Transverse colon (tissue), 4 donors: ENCODE measurements around the gene PINK1.

ENCODE experiments used
- CTCF ChIP-seq, 5 experiments: fragments of 200-600 bp in 3 of 5; fragments of 450-650 bp in 2 of 5; sonication (generic) in 3 of 5; IDR thresholded peaks; 1 replicate in 2 of 5; 2 replicates in 3 of 5; pipeline ENCODE4 v1.5.1; 2016 to 2017; ENCODE audit warnings: antibody characterized with exemption in 5 of 5, inconsistent platforms in 3 of 5, mild to moderate bottlenecking in 2 of 5, moderate library complexity in 1 of 5
- EP300 ChIP-seq: sonication (generic); formaldehyde crosslinking; IDR thresholded peaks from one replicate; pipeline ENCODE4 v1.6.1; 2017; ENCODE audit warnings: antibody characterized with exemption, low read depth
- POLR2A ChIP-seq: fragments of 450-650 bp; IDR thresholded peaks from one replicate; pipeline ENCODE4 v1.6.1; 2016; ENCODE audit warnings: antibody characterized with exemption, mild to moderate bottlenecking, moderate library complexity
- POLR2AphosphoS5 ChIP-seq, 3 donors: sonication (generic); formaldehyde crosslinking; IDR thresholded peaks; one replicate each; pipeline ENCODE4 v1.6.1; 2016; ENCODE audit warnings: antibody characterized with exemption in 3 of 3

GRCh38 chr1:20681999-20682398, 48.7 kb downstream of the PINK1 start:
- TF ChIP-seq CTCF (IDR thresholded peaks at IDR 0.05) (no peak), POLR2AphosphoS5 (IDR thresholded peaks at IDR 0.05) (no peak), EP300 (no peak), POLR2A (no peak)
